HUES6 (cell line): ENCODE results near the gene HTRA3.

Source experiments
- H3K27ac ChIP-seq: 2 replicates; pipeline ENCODE4 v1.7.0; 2013; ENCODE audit warnings: low read depth, mild to moderate bottlenecking, low read length, inconsistent platforms
- H3K27me3 ChIP-seq: 2 replicates; pipeline ENCODE4 v1.6.1; 2013; ENCODE audit warnings: low read length; ENCODE audit not compliant: control insufficient read depth, insufficient read depth
- H3K36me3 ChIP-seq: 2 replicates; pipeline ENCODE4 v1.6.1; 2013; ENCODE audit warnings: low read length; ENCODE audit not compliant: control insufficient read depth, insufficient read depth
- H3K4me1 ChIP-seq: 2 replicates; pipeline ENCODE4 v1.6.1; 2013; ENCODE audit warnings: low read length; ENCODE audit not compliant: control insufficient read depth, insufficient read depth
- H3K4me3 ChIP-seq: 2 replicates; pipeline ENCODE4 v1.5.1; 2013; ENCODE audit warnings: low read depth, low read length
- H3K9ac ChIP-seq: one replicate; pipeline ENCODE4 v1.6.1; 2013; ENCODE audit warnings: mild to moderate bottlenecking, low read length
- H3K9me3 ChIP-seq: 2 replicates; pipeline ENCODE4 v1.6.1; 2013; ENCODE audit warnings: low read depth, low read length; ENCODE audit not compliant: control insufficient read depth, insufficient read depth

Gene HTRA3

GRCh38 chr4:8350841-8351461 is 81.4 kb downstream of the HTRA3 start:
- Histone ChIP-seq H3K27ac (no peak overlapping the region), H3K36me3 (no peaks in the 10 kb centered on the region), H3K4me3 (no peak overlapping the region), H3K27me3 (0 out of 2 replicates have a peak, but pooled peaks cover 2% of the 10 kb centered on the region), H3K9ac (no peak overlapping the region), H3K4me1 (peaks cover 17% of the 10 kb centered on the region), H3K9me3 (0 out of 2 replicates have a peak, but pooled peaks cover 4% of the 10 kb centered on the region)

GRCh38 chr4:8351931-8352367 is 82.4 kb downstream of the HTRA3 start:
- H3K36me3 ChIP-seq = no peaks in the 10 kb centered on the region
- peaks cover 26% of the 10 kb centered on the region for H3K4me1 ChIP-seq
- H3K27ac ChIP-seq = no peak overlapping the region
- no peak overlapping the region for H3K4me3 ChIP-seq
- H3K9ac ChIP-seq = no peak overlapping the region
- H3K9me3 ChIP-seq = 0 out of 2 replicates have a peak, but pooled peaks cover 4% of the 10 kb centered on the region
- H3K27me3 ChIP-seq = peaks cover 12% of the 10 kb centered on the region

GRCh38 chr4:8352368-8353157 is 83.0 kb downstream of the HTRA3 start:
- peaks cover 13% of the 10 kb centered on the region for H3K27me3 ChIP-seq
- no peak overlapping the region for H3K4me3 ChIP-seq
- peaks cover 32% of the 10 kb centered on the region for H3K4me1 ChIP-seq
- no peak overlapping the region for H3K9ac ChIP-seq
- H3K27ac ChIP-seq = no peak overlapping the region
- H3K36me3 ChIP-seq = no peaks in the 10 kb centered on the region
- 0 out of 2 replicates have a peak, but pooled peaks cover 4% of the 10 kb centered on the region for H3K9me3 ChIP-seq

GRCh38 chr4:8353158-8353669 is 83.7 kb downstream of the HTRA3 start:
- no peak overlapping the region for H3K9ac ChIP-seq
- H3K27me3 ChIP-seq = peaks cover 13% of the 10 kb centered on the region
- H3K27ac ChIP-seq = no peak overlapping the region
- H3K36me3 ChIP-seq = no peaks in the 10 kb centered on the region
- H3K9me3 ChIP-seq = 0 out of 2 replicates have a peak, but pooled peaks cover 4% of the 10 kb centered on the region
- H3K4me1 ChIP-seq = peaks cover 37% of the 10 kb centered on the region
- H3K4me3 ChIP-seq = no peak overlapping the region

GRCh38 chr4:8353912-8354453 is 84.4 kb downstream of the HTRA3 start:
- Histone ChIP-seq H3K27ac (no peak overlapping the region), H3K9me3 (0 out of 2 replicates have a peak, but pooled peaks cover 4% of the 10 kb centered on the region), H3K4me3 (no peak overlapping the region), H3K4me1 (peaks cover 44% of the 10 kb centered on the region), H3K27me3 (peaks cover 13% of the 10 kb centered on the region), H3K9ac (no peak overlapping the region), H3K36me3 (no peaks in the 10 kb centered on the region)

GRCh38 chr4:8355306-8355705 is 85.8 kb downstream of the HTRA3 start:
- H3K4me3 ChIP-seq = no peak overlapping the region
- no peak overlapping the region for H3K27ac ChIP-seq
- H3K27me3 ChIP-seq = peaks cover 13% of the 10 kb centered on the region
- no peak overlapping the region for H3K9ac ChIP-seq
- H3K9me3 ChIP-seq = 0 out of 2 replicates have a peak, but pooled peaks cover 4% of the 10 kb centered on the region
- peaks cover 46% of the 10 kb centered on the region for H3K4me1 ChIP-seq
- no peaks in the 10 kb centered on the region for H3K36me3 ChIP-seq

- Histone ChIP-seq H3K4me3 (no peak overlapping the region), H3K4me1 (peaks cover 42% of the 10 kb centered on the region), H3K27ac (no peak overlapping the region), H3K36me3 (no peaks in the 10 kb centered on the region), H3K27me3 (peaks cover 13% of the 10 kb centered on the region), H3K9me3 (peaks cover 8% of the 10 kb centered on the region), H3K9ac (no peak overlapping the region)
Observed at GRCh38 chr4:8355864-8356565, 86.5 kb downstream of the HTRA3 start.
